ENCODE results near the gene PCDHGB4. TPM values are rescaled to one million over a fixed set of nuclear protein-coding genes. Genes with fewer than 3 reads are reported as not detected.

The PCDHGB4 gene
- total RNA-seq, result 24.4 and 26.2 TPM in 2 replicates

DNA sequence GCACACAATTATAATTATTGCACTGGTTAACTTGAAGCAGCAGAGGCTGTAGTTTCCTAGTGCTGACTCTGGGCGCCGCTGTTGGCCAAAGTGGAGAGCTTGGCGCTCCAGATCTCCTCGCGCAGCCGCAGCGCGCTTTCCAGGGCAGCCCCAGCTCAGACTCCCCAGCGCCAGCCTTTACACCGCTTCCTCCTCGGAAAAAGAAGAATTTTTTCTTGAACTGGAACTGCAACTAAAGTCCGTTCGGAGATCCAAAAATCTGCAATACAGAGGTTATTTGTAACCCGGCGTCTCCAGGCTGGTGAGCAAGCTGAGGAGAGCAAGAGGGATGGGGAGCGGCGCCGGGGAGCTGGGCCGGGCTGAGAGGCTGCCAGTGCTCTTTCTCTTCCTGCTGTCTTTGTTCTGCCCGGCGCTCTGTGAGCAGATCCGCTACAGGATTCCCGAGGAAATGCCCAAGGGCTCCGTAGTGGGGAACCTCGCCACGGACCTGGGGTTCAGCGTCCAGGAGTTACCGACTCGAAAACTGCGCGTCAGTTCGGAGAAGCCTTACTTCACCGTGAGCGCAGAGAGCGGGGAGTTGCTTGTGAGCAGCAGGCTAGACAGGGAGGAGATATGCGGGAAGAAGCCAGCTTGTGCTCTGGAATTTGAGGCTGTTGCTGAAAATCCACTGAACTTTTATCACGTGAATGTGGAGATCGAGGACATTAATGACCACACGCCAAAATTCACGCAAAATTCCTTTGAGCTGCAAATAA is at the start of gene PCDHGB4:
TSS of gene PCDHGB4 (plus strand) at position 142 of the 755 bp plus-strand sequence. CDS start at position 329, 187 bp downstream.

DNA sequence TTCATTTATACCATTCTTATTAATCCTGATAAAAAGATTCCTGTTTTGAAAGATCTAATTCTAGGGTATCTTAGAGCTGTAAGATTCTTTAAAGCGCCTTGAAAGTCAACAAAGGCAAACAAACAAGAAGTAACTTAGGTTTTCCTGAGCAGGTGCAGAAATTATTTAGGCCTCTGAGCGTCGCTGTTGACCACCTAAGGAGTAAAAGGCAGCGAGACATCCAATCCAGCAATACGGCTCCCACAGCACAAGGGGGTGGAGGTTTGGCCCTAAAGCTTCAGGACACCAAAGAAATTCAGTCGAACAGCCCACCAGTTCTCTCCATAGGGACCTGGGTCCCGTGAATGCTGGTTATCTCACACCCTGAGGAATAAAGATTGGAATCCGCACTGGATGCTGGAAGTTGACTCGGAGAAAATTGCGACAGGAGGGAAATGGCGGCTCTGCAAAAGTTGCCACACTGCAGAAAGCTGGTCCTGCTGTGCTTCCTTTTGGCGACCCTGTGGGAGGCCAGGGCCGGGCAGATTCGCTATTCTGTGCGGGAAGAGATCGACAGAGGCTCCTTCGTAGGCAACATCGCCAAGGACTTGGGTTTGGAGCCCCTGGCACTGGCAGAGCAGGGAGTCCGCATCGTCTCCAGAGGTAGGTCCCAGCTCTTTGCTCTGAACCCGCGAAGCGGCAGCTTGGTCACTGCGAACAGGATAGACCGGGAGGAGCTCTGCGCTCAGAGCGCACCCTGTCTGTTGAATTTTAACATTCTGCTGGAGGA is 48.8 kb upstream of the PCDHGB4 start, which contains the start of gene PCDHGA2:
TSS of gene PCDHGA2 (plus strand) at position 223 of the 769 bp plus-strand sequence.

DNA sequence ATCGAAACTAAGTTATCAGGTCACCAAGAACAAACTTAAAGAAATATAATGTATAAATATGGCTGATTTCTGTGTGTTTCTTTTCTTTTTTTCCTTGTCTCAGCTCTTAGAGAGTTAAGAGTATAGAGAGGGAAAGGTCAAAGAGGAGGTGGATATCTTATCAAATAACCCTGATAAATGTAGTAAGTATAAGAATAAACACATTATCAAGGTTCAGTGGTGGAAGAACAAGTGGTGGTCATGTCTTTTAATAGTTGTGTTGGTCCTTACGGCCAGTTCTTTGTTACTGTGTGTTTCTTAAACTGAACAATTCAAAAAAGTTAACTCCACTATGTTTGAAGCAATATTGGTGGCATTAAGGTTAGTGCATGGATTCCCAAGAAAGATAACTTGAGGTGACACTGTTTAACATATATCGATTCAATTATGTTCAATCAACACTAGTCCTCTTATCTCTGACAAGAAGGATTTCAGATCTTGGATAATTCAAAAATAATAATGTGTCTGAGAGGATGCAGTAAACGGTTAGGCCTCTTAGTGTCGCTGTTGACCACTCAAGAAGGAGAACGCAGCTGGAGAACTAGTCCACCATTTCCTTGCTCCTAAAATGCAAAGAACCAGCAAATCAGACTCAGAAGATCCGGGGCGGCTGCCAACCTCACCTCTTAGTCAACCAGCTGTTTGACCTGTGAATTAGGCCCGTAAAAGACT is 44.1 kb upstream of the PCDHGB4 start, which contains the start of gene PCDHGA3:
TSS of gene PCDHGA3 (plus strand) at position 588 of the 711 bp plus-strand sequence. CDS start 205 bp downstream, outside the sequence.

DNA sequence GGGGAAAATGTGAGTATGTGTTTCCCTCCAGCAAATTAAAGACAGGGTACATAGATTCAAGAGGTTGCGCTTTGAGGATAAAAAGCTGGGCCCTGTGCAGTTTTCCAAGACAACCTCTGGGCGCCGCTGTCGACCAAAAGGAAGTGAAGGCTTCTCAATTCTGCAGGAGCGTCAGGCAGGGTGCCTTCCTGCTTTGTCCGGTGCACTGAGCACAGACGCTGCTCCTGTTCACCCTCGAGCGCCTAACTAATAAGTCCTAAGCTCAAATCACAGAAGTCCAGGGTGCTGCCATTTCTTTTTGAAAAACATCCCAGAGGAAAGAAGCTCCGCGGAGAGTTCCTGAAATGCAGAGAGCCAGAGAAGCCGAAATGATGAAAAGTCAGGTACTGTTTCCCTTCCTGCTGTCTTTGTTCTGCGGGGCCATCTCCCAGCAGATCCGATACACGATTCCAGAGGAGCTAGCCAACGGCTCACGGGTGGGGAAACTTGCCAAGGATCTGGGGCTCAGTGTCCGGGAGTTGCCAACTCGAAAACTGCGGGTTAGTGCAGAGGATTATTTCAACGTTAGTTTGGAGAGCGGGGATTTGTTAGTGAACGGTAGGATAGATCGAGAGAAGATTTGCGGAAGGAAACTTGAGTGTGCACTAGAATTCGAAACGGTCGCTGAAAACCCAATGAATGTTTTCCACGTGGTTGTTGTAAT is 37.4 kb upstream of the PCDHGB4 start, which contains the start of gene PCDHGB1:
TSS of gene PCDHGB1 (plus strand) at position 183 of the 703 bp plus-strand sequence. CDS start at position 345, 162 bp downstream.

DNA sequence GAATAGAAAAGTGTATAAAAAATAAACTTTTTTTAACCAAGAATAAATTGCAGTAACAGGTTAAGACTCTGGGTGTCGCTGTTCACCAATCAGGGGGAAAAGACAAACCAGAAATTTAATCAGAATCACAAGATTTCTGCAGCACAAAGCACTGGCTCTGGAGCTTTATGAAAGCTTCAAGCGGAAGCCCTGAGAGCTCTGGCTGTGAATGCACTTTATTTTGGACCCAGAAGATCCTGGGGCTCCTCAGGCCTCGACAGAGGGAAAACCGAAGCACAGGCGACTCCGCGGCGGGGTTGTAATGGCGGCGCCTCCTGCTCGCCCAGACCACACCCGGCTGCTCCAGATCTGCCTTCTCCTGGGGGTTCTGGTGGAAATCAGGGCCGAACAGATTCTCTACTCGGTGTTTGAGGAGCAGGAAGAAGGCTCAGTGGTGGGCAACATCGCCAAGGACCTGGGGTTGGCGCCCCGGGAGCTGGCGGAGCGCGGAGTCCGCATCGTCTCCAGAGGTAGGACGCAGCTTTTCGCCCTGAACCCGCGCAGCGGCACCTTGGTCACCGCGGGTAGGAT is 32.5 kb upstream of the PCDHGB4 start, which contains the start of gene PCDHGA4:
TSS of gene PCDHGA4 (plus strand) at position 122 of the 570 bp plus-strand sequence. CDS start at position 209, 87 bp downstream.

DNA sequence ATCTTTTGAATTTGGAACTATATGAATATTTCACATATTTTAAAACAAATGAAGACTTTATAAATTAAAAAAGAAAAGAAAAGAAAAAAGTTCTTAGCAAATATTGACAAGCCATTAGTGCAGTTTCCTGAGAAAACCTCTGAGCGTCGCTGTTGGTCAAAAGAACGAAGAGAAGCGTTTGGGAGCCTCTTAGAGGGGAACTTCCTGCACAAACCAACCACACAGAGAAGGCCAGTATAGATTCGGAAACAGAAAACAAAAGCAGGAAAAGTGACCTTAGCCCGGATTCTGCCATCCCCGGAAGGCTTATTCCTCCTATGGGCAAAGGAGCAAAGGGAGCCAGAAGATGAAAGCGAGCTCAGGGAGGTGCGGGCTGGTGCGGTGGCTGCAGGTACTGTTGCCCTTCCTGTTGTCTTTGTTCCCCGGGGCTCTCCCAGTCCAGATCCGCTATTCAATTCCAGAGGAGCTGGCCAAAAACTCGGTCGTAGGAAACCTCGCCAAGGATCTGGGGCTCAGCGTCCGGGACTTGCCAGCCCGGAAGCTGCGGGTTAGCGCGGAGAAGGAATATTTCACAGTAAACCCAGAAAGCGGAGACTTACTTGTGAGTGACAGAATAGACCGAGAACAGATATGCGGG is 27.6 kb upstream of the PCDHGB4 start, which contains the start of gene PCDHGB2:
TSS of gene PCDHGB2 (plus strand) at position 205 of the 637 bp plus-strand sequence. CDS start at position 347, 142 bp downstream.

DNA sequence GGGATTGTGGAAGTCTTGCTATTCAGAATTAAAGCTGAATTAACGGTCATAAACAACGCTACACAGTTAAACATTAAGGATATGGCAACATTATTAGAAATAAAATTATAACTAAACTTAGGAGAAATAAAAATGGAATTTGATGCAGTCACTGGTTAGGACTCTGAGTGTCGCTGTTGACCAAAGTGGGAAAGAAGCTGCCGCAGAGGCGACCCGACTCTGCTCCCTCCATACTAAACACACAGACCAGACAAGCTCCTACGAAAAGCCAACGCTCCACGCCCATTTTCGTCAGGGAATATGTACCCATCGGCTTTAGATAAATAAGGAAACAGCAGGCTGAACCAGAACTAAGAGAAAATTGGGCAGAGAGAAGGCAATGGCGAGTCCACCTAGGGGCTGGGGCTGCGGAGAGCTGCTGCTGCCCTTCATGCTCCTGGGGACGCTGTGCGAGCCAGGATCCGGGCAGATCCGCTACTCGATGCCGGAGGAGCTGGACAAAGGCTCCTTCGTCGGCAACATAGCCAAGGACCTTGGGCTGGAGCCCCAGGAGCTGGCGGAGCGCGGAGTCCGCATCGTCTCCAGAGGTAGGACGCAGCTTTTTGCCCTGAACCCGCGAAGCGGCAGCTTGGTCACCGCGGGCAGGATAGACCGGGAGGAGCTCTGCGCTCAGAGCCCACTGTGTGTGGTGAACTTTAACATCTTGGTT is 23.4 kb upstream of the PCDHGB4 start, which contains the start of gene PCDHGA5:
TSS of gene PCDHGA5 (plus strand) at position 211 of the 709 bp plus-strand sequence. CDS start at position 380, 169 bp downstream.

DNA sequence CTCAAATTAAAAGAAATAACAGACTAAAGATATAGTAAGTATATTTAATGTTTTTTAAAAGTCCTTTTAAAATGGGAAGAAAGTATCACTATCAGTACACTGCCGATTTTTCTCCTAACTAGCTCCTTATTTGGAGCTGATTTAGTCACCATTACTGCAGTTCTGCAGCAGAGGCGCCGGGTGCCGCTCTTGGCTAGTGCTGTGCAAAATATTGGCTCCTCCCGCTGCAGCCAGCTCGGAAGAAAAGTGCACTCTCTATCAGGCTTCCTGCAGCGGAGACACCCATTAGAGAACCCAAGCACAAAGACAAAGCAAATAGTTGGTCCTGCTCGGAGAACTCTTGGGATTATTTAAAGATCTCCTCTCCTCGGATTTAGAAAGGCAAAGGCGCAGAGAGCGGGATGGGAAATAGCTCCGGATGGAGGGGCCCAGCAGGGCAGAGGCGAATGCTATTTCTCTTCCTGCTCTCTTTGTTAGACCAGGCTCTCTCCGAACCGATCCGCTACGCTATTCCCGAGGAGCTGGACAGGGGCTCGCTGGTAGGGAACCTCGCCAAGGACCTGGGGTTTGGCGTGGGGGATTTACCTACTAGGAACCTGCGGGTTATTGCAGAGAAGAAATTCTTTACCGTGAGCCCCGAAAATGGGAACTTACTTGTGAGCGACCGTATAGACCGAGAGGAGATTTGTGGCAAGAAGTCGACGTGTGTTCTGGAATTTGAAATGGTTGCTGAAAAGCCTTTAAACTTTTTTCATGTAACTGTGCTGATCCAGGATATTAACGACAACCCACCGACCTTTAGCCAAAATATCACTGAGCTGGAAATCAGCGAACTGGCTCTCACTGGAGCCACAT is 17.3 kb upstream of the PCDHGB4 start, which contains the start of gene PCDHGB3:
TSS of gene PCDHGB3 (plus strand) at position 249 of the 855 bp plus-strand sequence. CDS start at position 402, 153 bp downstream.

DNA sequence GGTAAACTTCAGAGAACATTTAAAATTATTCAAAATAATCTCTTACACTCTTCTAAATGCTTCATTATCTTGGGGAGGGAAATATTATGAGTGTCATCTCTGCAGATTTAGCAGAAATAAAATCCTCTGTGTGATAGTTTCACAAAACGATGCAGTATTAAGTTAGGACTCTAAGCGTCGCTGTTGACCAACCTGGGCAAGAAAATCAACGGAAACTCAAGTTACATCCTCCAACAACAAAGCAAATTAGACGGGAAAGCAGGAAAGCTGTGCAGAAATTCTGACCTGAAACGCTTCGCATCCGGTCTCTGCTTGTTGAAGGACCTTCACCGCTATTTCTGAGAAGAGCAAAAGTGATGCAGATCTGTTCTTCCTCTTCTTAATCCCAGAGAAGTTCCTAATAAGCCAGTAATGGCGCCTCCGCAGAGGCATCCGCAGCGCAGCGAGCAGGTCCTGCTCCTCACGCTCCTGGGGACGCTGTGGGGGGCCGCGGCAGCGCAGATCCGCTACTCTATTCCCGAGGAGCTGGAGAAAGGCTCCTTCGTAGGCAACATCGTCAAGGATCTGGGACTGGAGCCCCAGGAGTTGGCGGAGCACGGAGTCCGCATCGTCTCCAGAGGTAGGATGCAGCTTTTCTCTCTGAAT is 13.7 kb upstream of the PCDHGB4 start, which contains the start of gene PCDHGA6:
TSS of gene PCDHGA6 (plus strand) at position 219 of the 645 bp plus-strand sequence. CDS start at position 412, 193 bp downstream.

DNA sequence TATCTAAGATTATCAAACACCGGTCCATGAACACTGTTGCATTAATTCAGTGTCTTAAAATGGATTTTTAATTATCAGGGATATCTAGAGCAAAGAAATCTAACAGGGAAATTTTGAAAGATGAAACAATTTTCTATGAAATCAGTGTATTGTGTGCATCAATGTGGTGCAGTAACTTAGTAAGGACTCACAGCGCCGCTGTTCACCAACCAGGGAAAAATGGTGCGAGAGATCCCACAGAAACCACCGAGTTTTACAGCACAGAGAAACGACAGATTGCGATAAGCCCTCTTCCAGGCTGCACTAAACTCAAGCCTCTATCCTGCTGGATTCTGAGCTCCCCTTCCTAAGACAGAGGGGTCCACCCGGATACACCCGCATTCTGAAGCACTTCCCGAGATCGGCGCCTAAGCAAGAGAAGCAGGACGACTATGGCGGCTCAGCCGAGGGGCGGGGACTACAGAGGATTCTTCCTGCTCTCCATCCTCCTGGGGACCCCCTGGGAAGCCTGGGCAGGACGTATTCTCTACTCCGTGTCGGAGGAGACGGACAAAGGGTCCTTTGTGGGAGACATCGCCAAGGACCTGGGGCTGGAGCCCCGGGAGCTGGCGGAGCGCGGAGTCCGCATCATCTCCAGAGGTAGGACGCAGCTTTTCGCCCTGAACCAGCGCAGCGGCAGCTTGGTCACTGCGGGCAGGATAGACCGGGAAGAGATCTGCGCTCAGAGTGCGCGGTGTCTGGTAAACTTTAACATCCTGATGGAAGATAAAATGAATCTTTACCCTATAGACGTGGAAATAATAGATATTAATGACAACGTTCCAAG is 4.8 kb upstream of the PCDHGB4 start, which contains the start of gene PCDHGA7:
TSS of gene PCDHGA7 (plus strand) at position 274 of the 826 bp plus-strand sequence. CDS start at position 432, 158 bp downstream.

DNA sequence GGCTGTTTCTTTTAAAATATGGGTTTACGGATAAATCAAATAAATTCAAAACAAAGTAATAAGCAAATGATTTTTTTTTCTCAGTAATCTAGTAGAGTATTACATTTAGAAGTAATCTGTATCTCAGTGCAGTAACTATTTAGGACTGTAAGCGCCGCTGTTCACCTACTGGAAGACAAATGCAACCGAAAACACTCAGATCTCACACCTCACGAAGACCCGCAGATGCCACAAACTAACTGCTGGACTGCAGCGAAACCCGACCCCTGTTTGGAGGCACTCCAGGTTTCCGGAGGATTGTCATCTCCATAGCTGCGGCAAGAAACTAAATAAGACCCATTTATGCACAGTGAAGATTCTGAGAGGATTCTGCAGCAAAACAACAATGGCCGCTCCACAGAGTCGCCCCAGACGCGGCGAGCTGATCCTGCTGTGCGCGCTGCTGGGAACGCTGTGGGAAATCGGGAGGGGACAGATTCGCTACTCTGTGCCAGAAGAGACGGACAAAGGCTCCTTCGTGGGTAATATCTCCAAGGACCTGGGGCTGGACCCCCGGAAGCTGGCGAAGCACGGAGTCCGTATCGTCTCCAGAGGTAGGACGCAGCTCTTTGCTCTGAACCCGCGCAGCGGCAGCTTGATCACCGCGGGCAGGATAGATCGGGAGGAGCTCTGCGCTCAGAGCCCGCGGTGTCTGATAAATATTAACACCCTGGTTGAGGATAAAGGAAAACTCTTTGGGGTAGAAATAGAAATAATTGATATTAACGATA is 5.1 kb downstream of the PCDHGB4 start, which contains the start of gene PCDHGA8:
TSS of gene PCDHGA8 (plus strand) at position 205 of the 770 bp plus-strand sequence. CDS start at position 386, 181 bp downstream.

DNA sequence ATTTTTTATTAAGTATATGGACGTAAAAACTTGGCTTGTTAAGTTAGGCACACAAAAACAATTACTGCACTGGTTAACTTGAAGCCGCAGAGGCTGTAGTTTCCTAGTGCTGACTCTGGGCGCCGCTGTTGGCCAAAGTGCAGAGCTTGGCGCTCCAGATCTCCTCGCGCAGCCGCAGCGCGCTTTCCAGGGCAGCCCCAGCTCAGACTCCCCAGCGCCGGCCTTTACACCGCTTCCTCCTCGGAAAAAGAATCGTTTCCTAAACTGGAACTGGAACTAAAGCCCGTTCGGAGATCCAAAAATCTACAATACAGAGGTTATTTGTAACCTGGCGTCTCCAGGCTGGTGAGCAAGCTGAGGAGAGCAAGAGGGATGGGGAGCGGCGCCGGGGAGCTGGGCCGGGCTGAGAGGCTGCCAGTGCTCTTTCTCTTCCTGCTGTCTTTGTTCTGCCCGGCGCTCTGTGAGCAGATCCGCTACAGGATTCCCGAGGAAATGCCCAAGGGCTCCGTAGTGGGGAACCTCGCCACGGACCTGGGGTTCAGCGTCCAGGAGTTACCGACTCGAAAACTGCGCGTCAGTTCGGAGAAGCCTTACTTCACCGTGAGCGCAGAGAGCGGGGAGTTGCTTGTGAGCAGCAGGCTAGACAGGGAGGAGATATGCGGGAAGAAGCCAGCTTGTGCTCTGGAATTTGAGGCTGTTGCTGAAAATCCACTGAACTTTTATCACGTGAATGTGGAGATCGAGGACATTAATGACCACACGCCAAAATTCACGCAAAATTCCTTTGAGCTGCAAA is 10.5 kb downstream of the PCDHGB4 start, which contains the start of gene PCDHGB5:
TSS of gene PCDHGB5 (plus strand) at position 192 of the 796 bp plus-strand sequence. CDS start at position 373, 181 bp downstream.

DNA sequence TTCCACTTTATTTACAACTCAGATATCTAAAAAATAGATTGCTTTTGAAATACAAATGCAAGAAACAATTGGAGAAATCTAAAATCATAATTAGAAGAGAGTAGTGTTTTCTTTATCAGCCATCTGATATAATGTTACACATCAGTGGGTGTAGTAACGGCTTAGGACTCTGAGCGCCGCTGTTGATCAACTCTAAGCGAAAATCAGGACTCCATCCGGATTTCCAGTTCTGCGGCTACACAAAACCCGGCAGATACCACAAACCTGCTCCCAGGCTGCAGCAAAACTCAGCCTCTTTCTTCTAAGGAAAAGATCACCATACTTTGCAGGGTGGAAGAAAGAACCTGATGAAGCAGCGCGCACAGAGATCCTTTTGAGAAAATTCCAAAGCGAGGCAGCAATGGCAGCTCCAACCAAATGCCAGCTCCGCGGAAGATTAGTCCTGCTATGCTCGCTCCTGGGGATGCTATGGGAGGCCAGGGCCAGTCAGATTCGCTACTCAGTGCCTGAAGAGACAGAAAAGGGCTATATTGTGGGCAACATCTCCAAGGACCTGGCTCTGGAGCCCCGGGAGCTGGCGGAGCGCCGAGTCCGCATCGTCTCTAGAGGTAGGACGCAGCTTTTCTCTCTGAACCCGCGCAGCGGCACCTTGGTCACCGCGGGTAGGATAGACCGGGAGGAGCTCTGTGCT is 15.2 kb downstream of the PCDHGB4 start, which contains the start of gene PCDHGA9:
TSS of gene PCDHGA9 (plus strand) at position 226 of the 691 bp plus-strand sequence. CDS start at position 401, 175 bp downstream.

DNA sequence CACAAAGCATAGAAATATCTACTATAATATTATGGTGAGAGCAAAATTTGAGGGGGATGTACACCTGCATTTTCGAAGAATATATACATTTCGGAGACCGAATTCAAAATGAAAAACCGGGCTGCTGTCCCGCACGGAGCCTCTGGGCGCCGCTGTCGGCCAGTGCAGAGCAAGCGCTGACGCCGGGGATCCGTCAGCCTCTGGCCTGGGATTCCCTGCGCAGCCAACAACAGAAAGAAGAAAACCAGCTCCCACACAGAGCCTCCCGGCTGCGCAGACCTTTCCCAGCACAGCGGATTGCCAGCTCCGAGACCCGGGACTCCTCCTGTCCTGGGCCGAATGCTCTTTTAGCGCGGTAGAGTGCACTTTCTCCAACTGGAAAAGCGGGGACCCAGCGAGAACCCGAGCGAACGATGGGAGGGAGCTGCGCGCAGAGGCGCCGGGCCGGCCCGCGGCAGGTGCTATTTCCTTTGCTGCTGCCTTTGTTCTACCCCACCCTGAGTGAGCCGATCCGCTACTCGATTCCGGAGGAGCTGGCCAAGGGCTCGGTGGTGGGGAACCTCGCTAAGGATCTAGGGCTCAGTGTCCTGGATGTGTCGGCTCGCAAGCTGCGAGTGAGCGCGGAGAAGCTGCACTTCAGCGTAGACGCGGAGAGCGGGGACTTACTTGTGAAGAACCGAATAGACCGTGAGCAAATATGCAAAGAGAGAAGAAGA is 20.4 kb downstream of the PCDHGB4 start, which contains the start of gene PCDHGB6:
TSS of gene PCDHGB6 (plus strand) at position 232 of the 716 bp plus-strand sequence. CDS start at position 414, 182 bp downstream.

